ENCODE measurements around the gene FTO. TPM values are rescaled to one million over a fixed set of nuclear protein-coding genes. Genes with fewer than 3 reads are reported as not detected.

Gene FTO
- total RNA-seq, 1 experiment from 2014 or later, result 55.0 TPM

DNA sequence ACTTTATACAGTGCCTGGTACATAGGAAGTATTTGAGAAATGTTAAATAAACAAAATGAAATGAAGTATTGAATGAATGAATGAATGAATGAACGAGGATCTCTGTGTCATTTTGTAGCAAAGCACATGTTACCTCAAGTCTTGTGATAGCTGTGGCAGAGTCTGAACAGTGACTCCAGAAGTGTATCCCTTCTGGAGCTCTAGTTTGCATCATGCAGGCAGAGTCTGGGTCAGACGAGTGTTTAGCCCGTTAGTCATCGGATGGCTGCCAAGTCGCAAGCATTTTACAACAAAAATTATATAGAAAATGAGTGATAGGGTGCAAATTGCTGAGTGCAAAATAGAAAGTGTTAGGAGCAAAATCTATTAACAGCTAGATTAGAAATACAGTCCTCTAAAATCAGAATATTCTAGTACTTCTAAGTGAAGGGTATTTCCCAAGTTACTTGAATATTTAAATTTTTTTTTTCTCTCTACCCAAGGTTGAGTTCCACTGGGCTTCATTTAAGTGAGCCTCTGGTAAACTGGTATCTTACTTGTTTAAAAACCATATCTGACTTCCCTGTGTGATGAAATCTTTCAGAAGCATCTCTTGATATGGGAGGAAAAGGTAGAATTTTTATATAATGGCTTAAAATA, 113.3 kb downstream of the FTO start:
- BruUV-seq (replicated peaks), result no TSS peak
- peak; percentile 89 for DNase-seq (ENCODE audit: unreplicated experiment)
- TF ChIP-seq CTCF (IDR thresholded peaks at IDR 0.05; ENCODE audit: unreplicated experiment), result no peak
- ChIA-PET POLR2A (interaction anchor here (0.6 to 3.3 kb wide), 20 partner anchors 9 to 1118 kb away, joined by 3 to 23 read pairs (median 4); partner anchors contain the start of gene IRX5), CTCF (interaction anchor here (0.5 to 1.2 kb wide), 8 partner anchors 12 to 317 kb away, joined by 3 to 6 read pairs (median 5); no protein-coding TSS in a partner anchor)
- peak overlapping the region; percentile 74 for H3K27ac Mint-ChIP-seq (ENCODE audit: low read depth, unreplicated experiment)
- peaks cover 6% of the 10 kb centered on the region for H3K9me3 Mint-ChIP-seq (ENCODE audit: unreplicated experiment)
- H3K36me3 Mint-ChIP-seq (ENCODE audit: insufficient read depth, unreplicated experiment), result peaks cover 24% of the 10 kb centered on the region
- intact Hi-C loops (cut with micrococcal nuclease), result loop anchor here (5.0 kb wide), 2 partner anchors 35 to 50 kb away; no protein-coding TSS in a partner anchor
- no peaks in the 10 kb centered on the region for H3K27me3 Mint-ChIP-seq (ENCODE audit: insufficient read depth, unreplicated experiment)
- no peak overlapping the region for H3K4me3 Mint-ChIP-seq (ENCODE audit: unreplicated experiment)
- peaks cover 31% of the 10 kb centered on the region for H3K4me1 Mint-ChIP-seq (ENCODE audit: insufficient read depth, unreplicated experiment)

GRCh38 chr16:53817812-53818550, 114.0 kb downstream of the FTO start:
- intact Hi-C loops (cut with micrococcal nuclease), result loop anchor here (5.0 kb wide), 2 partner anchors 36 to 49 kb away; no protein-coding TSS in a partner anchor
- H3K4me1 Mint-ChIP-seq (ENCODE audit: insufficient read depth, unreplicated experiment), result peaks cover 31% of the 10 kb centered on the region
- CTCF ChIA-PET, result interaction anchor here (0.7 to 1.1 kb wide), 4 partner anchors 11 to 43 kb away, joined by 3 to 6 read pairs (median 4); no protein-coding TSS in a partner anchor
- POLR2A ChIA-PET, result interaction anchor here (0.6 to 3.3 kb wide), 14 partner anchors 8 to 1117 kb away, joined by 3 to 23 read pairs (median 6); no protein-coding TSS in a partner anchor
- DNase-seq (ENCODE audit: unreplicated experiment), result no peak
- no peaks in the 10 kb centered on the region for H3K27me3 Mint-ChIP-seq (ENCODE audit: insufficient read depth, unreplicated experiment)
- no peak for TF ChIP-seq CTCF (IDR thresholded peaks at IDR 0.05; ENCODE audit: unreplicated experiment)
- H3K36me3 Mint-ChIP-seq (ENCODE audit: insufficient read depth, unreplicated experiment), result peaks cover 24% of the 10 kb centered on the region
- BruUV-seq (replicated peaks), result TSS peak; percentile 12
- H3K27ac Mint-ChIP-seq (ENCODE audit: low read depth, unreplicated experiment), result no peak overlapping the region
- no peak overlapping the region for H3K4me3 Mint-ChIP-seq (ENCODE audit: unreplicated experiment)
- H3K9me3 Mint-ChIP-seq (ENCODE audit: unreplicated experiment), result peaks cover 6% of the 10 kb centered on the region

GRCh38 chr16:53821487-53821886, 117.5 kb downstream of the FTO start:
- H3K4me3 Mint-ChIP-seq (ENCODE audit: unreplicated experiment), result no peak overlapping the region
- H3K4me1 Mint-ChIP-seq (ENCODE audit: insufficient read depth, unreplicated experiment), result peaks cover 14% of the 10 kb centered on the region
- no peaks in the 10 kb centered on the region for H3K9me3 Mint-ChIP-seq (ENCODE audit: unreplicated experiment)
- TF ChIP-seq CTCF (IDR thresholded peaks at IDR 0.05; ENCODE audit: unreplicated experiment), result no peak
- intact Hi-C loops (cut with micrococcal nuclease), result no loop called here
- ChIA-PET POLR2A (interaction anchor here (0.6 to 1.8 kb wide), 11 partner anchors 8 to 246 kb away, joined by 3 to 6 read pairs (median 4); no protein-coding TSS in a partner anchor), CTCF (interaction anchor here (0.6 to 0.7 kb wide), 2 partner anchors 15 to 36 kb away, joined by 3 read pairs; no protein-coding TSS in a partner anchor)
- no TSS peak for BruUV-seq (replicated peaks)
- no peak for DNase-seq (ENCODE audit: unreplicated experiment)
- H3K27ac Mint-ChIP-seq (ENCODE audit: low read depth, unreplicated experiment), result no peak overlapping the region
- peaks cover 6% of the 10 kb centered on the region for H3K36me3 Mint-ChIP-seq (ENCODE audit: insufficient read depth, unreplicated experiment)
- H3K27me3 Mint-ChIP-seq (ENCODE audit: insufficient read depth, unreplicated experiment), result no peaks in the 10 kb centered on the region

Measured in MCF 10A (cell line).